Measurements from ENCODE around the gene INTS11. TPM values are rescaled to one million over a fixed set of nuclear protein-coding genes. Genes with fewer than 3 reads are reported as not detected.
A peak's percentile ranks its signal among the peaks of the same experiment; 100 is the strongest.

INTS11 gene
- total RNA-seq, 1 experiment from 2014 or later = 90.2 TPM

DNA sequence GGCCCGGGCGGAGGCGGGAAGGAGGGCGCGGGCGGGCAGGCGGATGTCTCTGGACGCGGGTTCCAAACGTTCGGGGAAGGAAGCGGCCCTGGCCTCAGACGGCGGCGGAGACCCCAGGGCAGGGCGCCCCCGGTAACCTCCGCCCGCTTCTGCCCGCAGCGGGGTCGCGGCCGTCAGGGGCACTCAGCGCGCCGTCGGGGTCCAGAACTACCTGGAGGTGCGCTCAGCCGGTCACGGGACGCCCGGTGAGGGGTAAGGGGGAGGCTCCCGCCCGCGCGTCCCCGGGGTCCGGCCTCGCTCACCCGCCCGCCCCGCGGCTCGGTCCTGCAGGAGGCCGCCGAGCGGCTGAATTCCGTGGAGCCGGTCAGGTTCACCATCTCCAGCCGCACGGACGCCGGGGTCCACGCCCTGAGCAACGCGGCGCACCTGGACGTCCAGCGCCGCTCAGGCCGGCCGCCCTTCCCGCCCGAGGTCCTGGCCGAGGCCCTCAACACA, 15.7 kb downstream of the INTS11 start:
- DNase-seq (ENCODE audit: low read depth) = no peak
- in situ Hi-C loops (cut with HindIII; ENCODE audit: low pct_unique_long_range_greater_than_20kb, low sequenced_read_pairs) = no loop called here

DNA sequence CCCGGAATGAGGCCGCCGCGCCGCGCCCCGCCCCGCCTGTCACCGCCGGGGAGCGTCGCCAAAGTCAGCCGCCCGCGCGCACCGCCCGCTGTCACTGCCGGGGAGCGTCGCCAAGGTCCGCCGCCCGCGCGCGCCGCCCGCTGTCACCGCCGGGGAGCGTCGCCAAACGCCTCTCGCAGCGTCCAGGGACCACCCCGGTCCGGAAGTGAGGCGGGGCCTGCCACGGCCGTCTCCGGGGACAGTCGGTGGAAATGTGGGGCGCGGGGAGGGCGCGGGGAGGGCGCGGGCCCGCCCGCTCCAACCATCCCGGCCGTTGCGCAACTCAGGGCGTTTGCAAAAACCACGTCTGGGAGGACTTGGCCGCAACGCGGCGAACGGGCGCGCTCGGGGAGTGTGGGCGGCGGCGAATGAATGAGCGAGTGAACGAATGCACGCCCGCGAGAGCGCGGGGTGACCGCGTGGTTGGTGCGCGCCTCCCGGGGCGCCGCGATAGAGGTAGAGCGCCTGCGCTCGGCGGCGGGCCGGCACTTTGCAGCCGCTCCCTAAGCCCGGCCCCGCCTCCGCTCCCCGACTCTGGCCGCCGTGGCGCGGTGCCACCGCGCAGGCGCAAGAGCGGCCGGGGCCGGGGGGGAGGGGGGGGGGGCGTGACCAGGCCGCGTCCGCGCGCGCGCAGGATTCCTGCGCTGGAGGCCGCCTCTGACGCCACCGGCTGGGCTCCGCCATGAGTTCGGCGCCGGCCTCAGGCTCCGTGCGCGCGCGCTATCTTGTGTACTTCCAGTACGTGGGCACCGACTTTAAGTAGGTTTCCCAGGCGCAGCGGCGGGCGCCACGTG, 16.3 kb downstream of the INTS11 start, which contains the start of the genes ACAP3 and PUSL1:
ACAP3 (minus strand) TSS at position 8 of the 833 bp plus-strand sequence. CDS start 115 bp downstream, outside the sequence.
PUSL1 (plus strand) TSS at position 675 of the 833 bp plus-strand sequence; CDS start at position 722, 47 bp downstream.
- in situ Hi-C loops (cut with HindIII; ENCODE audit: low pct_unique_long_range_greater_than_20kb, low sequenced_read_pairs) = no loop called here
- peak; percentile 93 for DNase-seq (ENCODE audit: low read depth)

- in situ Hi-C loops (cut with HindIII; ENCODE audit: low pct_unique_long_range_greater_than_20kb, low sequenced_read_pairs) = no loop called here
These were observed 17.1 kb downstream of the INTS11 start for GRCh38 chr1:1307261-1307922.

GRCh38 chr1:1306661-1307260, 17.7 kb downstream of the INTS11 start:
- DNase-seq (ENCODE audit: low read depth) = no peak
- in situ Hi-C loops (cut with HindIII; ENCODE audit: low pct_unique_long_range_greater_than_20kb, low sequenced_read_pairs) = no loop called here

More at GRCh38 chr1:1307261-1307922, 17.1 kb downstream of the INTS11 start:
- peak; percentile 45 for DNase-seq (ENCODE audit: low read depth)

DNA sequence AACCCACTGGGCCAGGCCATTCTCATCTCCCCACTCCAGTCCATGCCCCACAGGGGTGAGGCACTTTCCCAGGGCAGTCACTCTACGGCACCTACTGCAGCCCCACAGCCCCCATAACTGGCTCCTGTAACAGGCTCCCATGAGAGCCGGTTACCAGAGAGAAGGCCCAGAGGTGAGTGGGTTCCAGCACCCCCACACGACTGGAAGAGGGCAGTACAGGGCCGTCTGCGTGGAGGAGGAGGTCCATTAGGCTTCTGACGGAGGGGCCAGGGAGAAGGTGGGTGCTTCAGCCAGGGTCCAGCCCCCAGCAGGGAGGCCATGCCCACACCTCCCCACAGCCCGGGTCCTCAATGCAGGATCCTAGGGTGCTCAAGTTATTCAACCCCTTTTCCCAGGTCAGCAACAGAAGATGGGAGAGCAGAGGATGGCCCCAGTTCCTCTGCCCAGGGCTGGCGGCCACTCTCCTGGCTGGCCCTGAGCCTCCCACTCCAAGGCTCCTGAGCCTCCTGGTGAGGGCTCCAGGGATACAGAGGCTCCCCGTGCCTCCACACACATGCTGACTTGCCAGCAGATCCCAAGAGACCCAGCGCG, 18.3 kb downstream of the INTS11 start:
- in situ Hi-C loops (cut with HindIII; ENCODE audit: low pct_unique_long_range_greater_than_20kb, low sequenced_read_pairs) = no loop called here
- DNase-seq (ENCODE audit: low read depth) = no peak

DNA sequence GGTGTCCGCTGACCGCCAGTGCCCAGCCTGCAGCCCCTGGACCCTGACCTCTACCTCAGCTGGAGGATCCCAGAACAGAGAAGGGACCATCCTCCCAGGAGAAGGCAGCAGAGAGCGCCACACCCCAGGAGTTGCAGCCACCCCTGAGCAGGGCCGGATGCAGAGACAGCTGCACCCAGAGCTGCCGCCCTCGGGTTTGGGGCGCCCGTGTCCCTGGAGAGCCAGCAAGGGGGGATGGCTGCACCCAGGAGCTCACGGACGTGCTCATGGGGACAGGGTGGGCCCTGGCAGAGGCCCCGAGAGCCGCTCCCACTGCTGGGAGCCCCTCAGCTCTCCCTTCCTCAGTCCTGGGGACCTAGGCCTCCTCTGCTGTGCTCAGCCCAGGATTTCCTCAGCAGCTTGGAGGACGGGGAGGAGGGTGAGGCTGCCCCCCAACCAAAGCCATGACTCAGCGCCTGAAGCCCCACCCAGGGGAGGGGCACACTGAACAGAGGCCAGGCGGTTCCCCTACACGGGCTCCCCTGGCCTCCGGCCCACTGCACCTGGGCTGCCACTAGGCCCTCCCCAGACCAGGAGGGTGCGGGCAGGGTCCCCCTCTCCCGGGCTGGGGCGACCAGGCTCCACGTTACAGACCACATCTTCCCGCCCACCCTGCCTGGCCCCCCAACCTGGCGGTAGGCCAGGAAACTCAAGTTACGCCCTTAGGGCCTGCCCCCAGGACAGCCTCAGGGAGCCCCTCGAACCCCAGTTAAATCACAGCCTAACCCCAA, 19.0 kb downstream of the INTS11 start:
- in situ Hi-C loops (cut with HindIII; ENCODE audit: low pct_unique_long_range_greater_than_20kb, low sequenced_read_pairs) = no loop called here
- DNase-seq (ENCODE audit: low read depth) = peak; percentile 80

GRCh38 chr1:1304331-1305299, 19.8 kb downstream of the INTS11 start:
- DNase-seq (ENCODE audit: low read depth) = peak; percentile 81
- in situ Hi-C loops (cut with HindIII; ENCODE audit: low pct_unique_long_range_greater_than_20kb, low sequenced_read_pairs) = no loop called here

- DNase-seq (ENCODE audit: low read depth) = no peak
- in situ Hi-C loops (cut with HindIII; ENCODE audit: low pct_unique_long_range_greater_than_20kb, low sequenced_read_pairs) = no loop called here
These were observed 20.7 kb downstream of the INTS11 start for GRCh38 chr1:1303736-1304135.

DNA sequence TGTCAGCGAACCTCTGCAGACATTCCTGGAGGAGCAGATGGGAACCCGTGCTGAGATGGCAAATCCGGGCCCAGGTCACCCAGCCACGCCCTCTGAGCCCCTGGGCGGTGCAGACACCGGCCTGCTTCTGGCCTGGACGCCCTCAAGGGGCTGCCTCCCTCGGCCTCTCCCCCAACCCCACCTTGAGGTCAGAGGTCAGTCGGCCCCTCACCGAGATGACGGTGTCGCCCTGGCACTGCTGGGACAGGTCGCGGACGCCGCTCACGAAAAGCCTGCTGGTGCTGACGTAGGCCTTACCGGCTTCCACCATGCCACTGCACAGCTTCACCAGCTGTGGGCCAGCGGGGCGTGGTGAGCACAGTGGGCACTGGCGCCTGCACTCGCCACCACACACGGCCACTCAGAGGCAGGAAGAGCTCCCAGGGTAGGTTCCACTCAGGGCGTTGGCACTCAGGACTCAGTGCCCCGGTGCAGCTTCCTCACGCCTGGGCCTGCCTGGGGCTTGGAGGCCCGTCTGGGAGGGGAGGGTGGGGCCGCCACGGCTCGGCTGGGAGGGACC, 21.4 kb downstream of the INTS11 start:
- in situ Hi-C loops (cut with HindIII; ENCODE audit: low pct_unique_long_range_greater_than_20kb, low sequenced_read_pairs) = no loop called here
- DNase-seq (ENCODE audit: low read depth) = no peak

DNA sequence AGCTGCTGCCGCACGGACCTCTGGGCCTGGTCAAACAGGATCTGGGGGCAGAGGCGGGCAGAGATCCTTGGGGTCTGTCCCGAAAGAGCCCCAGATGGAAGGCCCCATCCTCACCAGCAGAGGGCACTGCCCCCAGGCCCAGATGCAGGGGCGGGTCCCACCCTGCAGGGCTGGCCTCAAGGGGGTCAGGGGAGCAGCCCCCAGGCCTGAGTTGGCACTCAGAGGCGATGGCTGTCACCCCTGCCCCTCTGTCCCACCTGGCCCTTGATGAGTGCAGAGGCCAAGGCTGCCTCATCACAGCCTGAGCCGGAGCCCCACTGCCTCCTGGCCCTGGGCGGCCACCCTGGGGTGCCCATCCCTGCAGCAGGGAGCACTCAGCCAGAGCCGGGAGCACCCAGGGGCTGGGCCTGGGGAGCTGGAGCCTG, 22.4 kb downstream of the INTS11 start:
- no peak for DNase-seq (ENCODE audit: low read depth)
- in situ Hi-C loops (cut with HindIII; ENCODE audit: low pct_unique_long_range_greater_than_20kb, low sequenced_read_pairs) = no loop called here

DNA sequence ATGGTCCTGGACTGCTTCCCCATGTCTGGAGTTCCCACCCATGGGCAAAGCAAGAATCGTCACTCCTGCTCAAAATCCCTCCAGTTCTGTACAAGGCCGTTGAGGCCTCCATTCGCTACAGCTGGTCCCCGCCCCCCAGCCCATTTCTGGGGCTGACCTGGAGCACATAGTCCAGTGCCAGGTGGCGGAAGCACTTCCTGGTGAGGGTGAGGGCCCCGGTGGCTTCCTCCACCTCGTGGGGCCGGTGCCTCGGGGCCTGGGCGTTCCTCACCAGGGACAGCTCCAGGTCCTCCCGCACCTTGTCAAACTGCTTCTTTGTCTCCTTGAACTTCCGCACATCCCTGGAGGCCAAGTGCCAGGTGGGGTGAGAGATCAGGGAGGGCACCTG, 24.1 kb downstream of the INTS11 start:
- in situ Hi-C loops (cut with HindIII; ENCODE audit: low pct_unique_long_range_greater_than_20kb, low sequenced_read_pairs) = no loop called here
- DNase-seq (ENCODE audit: low read depth) = no peak

- DNase-seq (ENCODE audit: low read depth) = no peak
- in situ Hi-C loops (cut with HindIII; ENCODE audit: low pct_unique_long_range_greater_than_20kb, low sequenced_read_pairs) = no loop called here
These were observed 24.6 kb downstream of the INTS11 start for GRCh38 chr1:1299686-1300351.

GRCh38 chr1:1298861-1299685, 25.4 kb downstream of the INTS11 start:
- no peak for DNase-seq (ENCODE audit: low read depth)
- in situ Hi-C loops (cut with HindIII; ENCODE audit: low pct_unique_long_range_greater_than_20kb, low sequenced_read_pairs) = no loop called here

DNA sequence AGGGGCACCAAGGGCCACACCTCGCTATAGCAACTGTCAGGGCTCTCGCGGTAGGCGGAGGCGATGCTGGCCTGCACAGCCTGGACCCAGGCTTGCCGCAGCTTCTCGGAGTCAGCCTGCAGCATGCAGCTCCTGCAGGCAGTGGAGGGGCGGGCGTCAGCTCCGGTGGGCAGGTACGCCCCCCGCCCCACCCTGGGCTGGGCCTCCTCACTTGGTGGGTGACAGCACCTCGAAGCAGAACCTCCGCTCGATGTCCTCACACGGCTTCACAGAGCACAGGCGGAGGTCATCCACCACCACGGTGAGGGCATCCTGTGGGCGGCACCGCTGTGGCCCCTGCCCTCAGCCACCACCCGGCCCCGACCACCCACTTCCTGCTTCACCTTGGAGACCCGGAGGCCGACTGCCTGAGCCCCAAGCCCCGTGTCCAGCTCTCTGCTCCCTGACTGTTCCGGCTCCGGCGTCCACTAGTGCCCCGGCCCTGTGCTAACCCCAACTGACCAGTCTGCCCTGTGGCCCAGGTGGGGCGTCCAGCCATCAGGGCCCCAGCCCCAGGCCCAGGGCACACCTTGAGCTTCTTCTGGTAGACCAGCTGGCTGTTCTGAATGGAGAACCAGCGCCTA, 26.5 kb downstream of the INTS11 start:
- DNase-seq (ENCODE audit: low read depth) = no peak
- in situ Hi-C loops (cut with HindIII; ENCODE audit: low pct_unique_long_range_greater_than_20kb, low sequenced_read_pairs) = no loop called here
